Measurements from ENCODE around the gene CNKSR3.

Gene CNKSR3

DNA sequence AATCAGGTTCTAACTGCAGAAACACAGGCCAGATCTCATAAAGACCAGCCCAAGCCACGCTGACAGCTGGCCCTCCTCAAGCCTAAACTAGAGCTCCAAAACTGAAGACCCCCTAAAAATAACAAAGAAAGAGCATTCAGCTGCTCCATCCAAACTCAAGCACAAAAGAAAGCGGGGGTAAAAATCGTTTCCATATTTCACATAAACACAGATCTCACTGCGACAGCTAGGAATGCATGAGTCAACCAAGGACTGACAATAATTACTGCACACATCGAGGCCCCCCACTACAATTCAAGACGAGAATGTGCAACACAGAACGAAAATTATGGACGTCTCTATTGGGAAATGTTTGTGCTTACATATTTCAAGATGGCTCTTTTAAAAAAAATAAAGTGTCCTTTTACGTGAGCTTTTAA, 31.1 kb downstream of the CNKSR3 start:
- peak; percentile 42 for DNase-seq (ENCODE audit: low spot score)

DNA sequence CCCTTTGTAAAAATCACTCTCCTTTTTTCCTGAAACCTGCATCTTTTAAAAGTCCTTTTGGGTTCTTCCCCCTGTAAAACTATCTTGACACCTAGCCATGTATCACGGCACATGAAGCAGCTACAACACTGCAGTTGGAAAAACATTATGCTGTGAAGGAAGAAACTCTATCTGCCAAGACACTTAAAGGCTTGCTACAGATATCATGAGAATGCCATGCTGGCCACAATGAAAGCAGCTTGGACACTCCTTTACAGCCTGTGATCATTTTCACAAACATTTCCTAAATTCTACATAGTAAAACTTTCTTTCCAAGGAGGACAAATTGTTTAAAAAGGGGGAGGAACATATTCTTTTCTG, 31.8 kb downstream of the CNKSR3 start:
- DNase-seq (ENCODE audit: low spot score): no peak

DNA sequence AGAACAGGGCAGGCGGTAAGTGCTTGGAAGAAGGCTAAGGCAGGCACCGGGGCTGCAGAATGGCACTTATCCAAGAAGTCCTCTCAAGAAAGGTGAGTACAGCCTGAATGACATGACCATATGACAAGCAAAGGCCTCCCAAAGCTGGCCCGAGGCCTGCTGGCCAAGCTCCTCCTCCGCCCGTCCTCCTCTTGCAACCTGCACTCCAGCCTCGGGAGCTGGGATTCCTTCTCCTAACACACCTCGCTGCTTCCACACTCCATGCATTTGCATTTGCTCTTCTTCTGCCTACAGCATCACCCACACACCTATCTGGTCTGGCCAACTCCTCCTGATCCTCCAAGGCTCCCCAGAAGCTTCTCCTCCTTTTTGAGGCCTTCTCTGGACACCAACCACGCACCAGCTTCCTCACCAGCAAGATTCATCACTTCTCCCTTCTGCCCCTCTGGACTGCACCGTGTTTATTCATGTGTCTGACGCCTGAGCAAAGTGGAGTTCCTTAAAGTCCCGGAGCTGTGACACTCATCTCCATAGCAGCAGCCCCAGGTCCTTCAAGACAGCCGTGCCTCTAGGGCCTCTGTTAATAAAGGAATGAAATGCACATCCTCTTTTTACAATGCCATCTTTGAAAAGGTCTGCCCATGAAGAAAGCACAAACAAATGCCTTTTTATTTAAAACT, 32.3 kb downstream of the CNKSR3 start:
- DNase-seq (ENCODE audit: low spot score): no peak

DNA sequence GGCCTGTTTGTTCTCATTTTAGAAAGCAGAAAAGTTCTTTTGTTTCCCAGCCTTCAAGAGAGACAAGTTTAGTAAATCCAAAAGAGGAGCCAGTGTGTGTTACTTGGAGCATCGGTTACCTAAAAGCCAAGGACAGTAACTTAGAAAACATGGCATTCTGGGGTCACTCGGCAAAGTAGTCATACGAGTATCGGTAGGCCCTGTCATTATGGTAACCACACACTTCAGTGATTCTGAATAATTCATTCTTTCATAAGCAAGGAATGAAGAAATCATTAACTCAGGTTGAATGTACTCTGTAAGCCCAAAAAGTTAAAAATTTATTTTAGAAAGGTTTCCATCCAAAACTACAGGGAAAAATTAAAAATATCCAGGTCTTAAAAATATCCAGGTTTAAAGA, 34.0 kb downstream of the CNKSR3 start:
- no peak for DNase-seq (ENCODE audit: low spot score)

DNA sequence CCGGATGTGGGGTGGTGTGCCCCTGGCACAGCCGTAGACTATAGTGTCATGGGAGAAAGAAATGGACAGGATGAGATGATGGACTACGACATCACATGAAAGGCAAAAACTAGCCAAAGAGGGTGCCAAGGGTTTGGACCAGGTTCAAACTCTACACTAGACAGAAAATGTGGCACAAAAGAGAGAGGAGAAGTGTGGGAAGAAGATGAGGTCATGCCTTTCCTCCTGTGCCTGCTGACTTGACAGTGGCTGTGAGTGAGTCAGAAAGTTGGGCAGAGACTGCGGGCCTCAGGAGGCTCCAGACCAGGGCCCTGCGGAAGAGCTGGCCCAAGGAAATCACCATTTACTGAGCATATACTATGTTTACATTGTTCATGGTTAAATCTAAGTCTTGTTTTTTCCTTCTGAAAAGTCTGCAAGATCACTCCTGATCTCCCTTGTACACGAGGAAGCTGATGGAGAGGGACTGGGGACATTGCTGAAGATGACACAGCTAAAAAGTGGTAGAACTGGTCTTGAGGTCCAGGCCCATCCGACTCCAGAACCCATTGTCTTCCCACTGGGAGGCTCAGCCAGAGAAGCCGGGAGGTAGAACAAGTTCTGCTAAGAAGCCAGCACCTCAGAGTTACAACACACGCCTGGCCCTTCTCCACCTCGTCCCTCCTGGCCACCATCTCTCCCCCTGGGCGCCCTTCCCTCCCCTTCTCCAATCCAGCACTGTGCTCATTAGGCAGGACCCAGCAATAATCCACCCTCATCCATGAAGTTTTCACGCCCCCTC, 35.6 kb downstream of the CNKSR3 start:
- DNase-seq (ENCODE audit: low spot score): peak; percentile 60

DNA sequence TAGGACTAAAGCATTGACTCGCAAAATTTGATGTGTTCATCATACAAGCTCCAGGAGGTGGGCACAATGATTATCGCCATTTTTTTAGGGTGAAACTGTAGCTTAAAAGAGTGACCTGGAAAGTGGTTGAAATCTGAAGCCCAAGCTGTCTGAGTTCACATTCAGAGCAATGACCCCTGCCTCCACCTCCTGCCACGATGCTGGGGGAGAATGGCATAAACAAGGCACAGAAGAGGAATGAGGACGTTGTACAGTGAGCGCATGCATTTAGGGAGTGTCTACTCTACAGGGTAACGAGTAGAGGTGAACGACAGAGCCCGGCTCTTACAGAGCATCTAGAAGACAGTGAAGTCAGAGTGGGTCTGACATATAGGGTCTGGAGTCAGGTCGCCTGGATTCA, 37.2 kb downstream of the CNKSR3 start:
- DNase-seq (ENCODE audit: low spot score): no peak

DNA sequence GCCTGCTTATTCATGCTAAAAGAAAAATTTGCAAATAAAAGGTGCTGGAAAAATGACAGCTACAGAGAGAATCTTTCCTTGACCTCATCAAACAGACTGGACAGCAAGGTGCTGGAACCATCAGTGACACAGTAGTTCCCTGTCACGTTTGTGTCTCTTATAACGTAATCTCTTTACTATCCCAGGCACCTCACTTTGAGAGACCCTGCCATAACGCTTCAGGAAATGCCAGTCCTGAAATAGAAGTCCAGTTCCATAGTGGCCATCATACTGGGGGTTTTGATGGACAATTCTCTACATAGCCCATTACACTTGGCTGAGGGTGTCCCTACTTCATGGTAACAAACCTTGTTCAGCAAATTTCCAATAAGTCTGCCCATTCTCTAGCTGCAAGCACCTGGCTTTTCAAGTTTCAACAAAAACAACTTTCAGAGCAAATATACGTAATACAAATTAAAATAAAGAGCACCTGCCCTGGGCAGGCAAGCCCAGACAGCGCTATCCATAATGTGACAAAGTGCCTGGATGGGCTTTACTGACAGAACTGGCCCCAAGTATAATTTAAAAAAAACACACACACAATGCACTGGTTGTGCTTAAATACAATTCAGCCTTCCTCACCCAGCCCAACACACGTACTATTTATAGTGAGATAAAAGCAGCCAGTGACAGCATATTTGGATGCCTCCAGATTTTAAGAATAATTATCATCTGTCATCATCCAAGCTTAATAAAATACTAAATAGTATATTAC, 38.7 kb downstream of the CNKSR3 start:
- no peak for DNase-seq (ENCODE audit: low spot score)

DNA sequence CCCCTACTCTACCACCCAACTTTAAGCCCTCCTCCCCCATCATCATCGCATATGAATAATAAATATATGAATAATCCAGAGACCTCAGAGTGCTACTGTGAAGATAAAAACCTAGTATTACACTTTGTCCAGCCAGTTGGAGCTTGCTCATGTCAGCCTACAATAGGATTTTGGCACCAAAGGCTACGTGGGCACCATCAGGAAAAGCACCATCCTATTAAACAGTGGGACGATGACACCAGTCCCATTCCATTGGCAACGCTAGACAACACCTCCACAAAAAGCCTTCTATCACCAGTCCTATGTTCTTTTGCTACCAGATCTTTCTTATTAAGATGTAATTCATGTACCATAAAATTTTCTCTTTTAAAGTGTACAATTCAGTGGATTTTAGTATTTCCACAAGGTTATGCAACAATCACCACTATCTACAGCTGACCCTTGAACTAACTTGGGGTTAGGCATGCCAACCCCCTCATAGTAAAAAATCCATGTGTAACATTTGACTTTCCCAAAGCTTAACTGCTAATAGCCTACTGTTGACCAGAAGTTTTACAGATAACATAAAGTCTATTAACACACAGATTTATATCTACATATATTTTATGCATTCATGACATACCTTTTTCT, 41.1 kb downstream of the CNKSR3 start:
- no peak for DNase-seq (ENCODE audit: low spot score)

DNA sequence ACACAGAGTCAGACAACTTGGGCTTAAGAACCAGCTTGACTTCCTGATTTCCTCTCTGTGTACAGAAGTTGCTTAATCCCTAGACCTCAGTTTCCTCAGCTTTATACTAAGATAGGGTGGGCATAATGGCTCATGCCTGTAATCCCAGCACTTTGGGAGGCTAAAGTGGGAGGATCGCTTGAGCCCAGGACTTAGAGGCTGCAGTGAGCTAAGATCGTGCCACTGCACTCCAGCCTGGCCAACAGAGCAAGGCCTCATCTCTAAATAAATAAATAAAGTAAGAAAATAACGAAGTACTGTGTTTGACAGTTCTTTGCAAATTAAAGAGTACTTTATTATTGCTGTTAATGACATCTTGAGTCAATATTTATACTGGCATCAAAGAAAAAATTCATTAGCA, 41.7 kb downstream of the CNKSR3 start:
- no peak for DNase-seq (ENCODE audit: low spot score)

DNA sequence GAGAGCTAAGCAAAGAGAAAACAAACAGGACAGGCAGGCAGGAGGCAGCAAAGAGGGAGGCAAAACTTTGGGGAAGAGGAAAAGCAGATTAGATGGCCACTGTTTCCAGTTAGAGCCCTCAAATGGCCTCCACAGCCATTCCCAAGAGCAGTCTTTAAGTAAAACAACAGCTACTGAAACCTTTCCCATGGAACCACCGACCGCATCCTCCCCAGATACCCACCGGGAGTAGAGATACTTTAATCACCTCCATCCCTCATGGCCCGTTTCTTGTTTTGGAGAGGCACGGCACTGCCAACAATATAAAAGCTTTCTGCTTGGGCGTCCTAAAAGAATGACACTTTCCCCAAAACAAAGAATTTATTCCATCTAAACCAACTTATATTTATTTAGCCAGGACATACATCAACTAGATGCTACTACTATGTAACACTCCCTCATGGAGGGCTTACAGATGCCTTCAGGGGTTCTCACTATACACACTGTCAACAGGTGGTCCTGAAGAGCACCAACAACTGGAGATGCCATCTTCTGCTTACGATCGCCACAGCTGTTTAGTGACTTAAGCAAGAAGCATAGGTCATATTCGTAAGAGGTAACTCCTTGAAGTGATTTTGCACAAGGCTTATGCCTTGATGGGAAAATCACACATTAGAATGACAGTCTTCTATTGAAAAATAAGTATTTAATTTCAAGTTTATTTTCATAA, 43.4 kb downstream of the CNKSR3 start:
- DNase-seq (ENCODE audit: low spot score): no peak

DNA sequence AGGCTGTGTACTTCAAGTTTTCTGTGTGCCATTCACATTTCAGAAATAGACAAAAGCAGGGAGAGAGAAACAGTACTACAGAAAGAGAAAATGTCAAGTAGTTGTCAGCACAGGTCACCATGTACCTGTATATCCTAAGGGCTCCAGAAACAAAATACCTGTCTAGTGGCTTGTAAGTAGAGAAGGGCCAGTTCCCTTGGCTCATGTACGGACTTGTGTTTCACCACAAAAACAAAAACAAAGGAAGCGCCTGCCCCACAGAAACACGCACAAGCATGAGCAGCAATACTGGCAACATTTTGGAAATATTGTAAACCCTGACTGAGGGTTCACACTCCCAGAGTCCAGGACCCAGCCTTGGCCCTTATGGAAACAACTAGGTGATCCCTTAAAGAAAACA, 44.3 kb downstream of the CNKSR3 start:
- DNase-seq (ENCODE audit: low spot score): no peak

DNA sequence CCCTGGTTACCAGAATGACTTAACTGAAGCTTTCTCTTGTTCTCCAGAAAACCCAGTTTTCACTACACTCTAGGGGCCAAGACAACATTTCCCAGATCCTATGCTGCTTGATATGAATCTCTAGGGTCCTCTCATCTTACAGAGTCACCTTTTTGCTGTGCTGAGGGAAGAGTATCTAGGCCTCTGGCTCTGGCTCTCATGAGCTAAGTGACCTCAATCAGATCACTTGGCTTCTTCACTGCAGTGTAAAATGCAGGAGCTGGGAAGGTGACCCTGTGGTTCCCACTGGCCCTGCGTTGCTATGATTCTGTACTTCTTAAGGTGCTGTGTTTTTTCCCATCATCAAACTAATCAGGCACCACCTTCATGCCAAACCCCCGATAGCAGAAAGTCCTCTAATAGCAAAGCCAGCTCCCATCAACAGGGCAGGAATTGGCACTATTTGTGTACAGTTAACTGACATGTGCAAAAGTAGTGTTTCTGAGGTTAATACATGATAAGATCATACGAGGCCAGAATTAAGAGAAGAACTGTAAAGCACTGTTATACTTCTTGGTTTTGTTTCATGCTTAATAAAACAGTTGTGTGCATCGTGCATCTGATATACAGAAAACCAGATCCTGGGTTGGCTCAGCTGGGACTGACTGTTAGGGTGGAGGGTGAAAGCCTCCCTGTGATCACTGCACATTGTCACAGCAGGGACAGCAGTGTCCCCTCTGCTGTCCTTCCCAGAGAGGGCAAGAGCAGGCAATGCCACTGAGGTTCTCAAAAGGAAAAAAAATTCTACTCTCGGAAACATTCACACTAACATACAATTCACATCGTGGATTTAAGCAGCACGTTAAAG, 46.7 kb downstream of the CNKSR3 start:
- DNase-seq (ENCODE audit: low spot score): no peak

DNA sequence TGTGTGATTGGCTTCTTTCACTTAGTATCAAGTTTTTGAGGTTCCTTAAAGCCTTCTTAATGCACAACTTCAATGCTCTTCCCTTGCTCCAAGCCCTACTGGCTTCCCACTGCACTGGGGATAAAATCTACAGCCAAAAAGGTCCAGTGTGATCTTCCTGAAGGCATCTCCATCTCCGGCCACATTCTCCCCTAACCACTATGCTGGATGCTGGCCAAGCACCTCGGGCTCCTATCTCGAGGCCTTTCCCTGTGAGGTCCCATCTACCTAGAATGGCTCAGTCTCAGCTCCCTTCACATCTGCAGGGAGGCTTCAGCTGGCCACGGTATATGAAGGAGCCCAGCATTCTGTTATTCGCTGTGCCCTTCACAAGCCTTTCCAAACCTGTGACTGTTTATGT, 48.1 kb downstream of the CNKSR3 start:
- DNase-seq (ENCODE audit: low spot score): no peak

DNA sequence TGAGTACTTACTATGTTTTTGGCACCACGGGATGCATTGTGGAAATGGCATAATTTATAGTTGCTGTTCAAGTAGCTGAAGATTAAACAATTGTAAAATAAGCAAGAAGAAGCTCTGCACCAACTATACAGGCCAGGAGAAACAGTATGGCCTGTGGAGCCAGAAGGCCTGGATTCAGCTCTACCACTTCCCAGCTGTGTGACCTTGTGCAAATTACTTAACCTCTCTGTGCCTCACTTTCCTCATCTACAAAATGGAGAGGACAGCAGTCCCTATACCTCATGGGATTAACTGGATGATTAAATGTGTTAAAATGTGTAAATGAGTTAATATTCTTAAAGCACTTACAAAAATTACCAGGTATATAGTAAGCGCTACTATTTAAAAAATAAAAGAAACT, 49.1 kb downstream of the CNKSR3 start:
- no peak for DNase-seq (ENCODE audit: low spot score)

DNA sequence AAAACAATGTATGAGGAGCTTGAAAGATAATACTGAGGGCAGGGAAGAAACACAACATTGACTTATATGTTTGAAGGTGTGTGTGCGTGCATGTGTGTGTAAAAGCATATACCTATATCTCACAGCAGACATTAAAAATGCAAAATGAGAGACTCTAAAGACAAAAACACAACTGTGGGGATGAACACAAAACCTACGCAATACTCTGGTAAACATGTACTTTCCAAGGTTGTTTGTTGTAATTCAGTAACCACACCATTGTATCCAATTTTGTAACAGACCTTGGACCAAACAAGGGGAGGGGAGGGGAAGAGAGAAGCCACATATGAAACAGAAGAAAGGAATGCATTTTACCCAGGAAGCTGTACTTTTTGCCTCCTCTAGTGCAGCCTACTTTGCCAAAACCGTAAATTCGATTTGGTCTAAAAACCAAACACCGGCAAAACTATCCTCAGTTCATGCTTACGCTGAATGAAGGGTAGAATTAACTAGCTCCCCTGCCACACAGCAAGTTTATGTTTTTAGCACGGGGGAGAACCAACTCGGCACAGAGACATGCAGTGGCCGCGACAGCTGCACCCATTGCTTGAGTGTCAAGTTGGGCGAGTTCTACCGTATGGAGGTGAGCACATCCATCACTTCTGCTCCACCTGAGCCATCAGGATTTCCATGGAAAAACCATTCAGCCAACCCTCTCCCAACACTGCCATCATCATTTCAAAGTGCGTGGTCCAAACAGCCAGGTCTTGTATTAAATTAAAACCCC, 50.0 kb downstream of the CNKSR3 start:
- DNase-seq (ENCODE audit: low spot score): peak; percentile 36

DNA sequence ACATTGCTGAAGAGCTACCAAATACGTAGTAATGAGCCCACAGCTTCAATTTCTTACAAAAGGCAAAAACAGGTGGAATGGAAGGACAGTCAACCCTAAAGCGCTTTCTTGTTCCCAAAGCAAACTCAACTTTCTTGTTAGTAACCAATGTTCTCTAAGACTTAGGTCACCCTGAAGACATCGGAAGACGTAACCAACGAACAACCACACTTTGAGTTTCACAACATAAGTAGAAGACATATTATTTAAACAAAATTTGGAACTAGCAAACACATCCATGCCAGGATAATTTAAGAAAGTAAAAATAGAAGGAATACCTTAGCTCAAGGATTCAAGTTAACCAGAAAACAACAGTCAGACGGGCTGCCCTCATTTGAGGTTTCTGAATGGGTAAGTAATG, 51.0 kb downstream of the CNKSR3 start:
- DNase-seq (ENCODE audit: low spot score): no peak

DNA sequence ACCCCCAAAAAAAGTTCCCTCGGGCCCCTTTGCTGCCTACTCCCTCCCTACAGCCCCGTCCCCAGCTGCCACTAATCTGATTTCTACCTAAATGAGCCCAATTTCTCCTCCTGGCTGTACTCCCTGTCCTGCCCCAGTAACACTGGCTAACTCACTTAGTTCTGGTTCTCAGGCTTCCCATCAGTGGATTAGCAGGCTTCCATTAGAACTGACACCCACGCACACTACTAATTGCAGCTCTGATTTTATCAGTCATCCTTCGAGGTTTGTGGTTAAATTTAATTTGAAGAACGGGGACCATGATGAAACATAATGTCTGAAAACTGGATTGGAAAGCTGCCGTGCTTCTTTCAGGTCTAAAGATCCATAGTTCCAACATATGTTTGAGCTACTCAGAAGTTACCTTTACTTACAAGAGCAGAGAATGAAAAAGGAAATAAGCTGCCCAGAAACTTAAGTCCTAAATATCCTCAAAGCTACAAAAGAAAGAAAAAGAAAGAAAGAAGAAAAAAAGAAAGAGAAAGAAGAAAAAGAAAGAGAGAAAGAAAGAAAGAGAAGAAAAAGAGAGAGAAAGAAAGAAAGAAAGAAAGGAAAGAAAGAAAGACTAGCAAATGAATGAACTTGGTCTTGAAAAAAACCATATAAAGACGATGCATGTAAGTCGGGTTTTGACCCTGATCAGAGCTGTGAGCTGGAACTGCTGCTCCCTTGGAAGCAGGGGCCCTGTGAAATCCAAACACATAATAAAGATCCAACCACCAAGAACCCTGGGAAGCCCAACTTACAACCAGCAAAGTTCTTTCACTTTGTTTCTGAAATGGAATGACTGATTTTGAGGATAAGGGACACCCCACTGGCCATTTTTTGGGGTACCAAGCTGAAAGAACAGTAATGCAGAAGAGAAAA, 51.7 kb downstream of the CNKSR3 start:
- DNase-seq (ENCODE audit: low spot score): no peak

DNA sequence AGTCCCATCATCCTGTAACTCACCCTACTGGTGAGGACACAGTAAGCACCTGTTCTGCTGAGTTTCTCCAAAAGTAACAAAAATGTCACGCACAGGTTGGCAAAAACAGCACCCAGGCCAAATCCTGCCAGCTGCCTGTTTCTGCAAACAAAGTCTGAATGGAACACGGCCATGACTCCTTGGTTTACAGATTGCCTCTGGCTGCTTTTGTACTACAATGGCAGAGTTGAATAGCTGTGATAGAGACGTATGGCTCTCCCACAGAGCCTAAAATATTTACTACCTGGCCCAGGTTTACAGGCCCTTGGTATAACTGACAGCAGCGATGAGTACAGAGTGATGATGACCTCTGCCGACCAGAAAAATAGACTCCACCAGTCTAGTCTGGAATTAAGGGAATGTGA, 52.6 kb downstream of the CNKSR3 start:
- no peak for DNase-seq (ENCODE audit: low spot score)

DNA sequence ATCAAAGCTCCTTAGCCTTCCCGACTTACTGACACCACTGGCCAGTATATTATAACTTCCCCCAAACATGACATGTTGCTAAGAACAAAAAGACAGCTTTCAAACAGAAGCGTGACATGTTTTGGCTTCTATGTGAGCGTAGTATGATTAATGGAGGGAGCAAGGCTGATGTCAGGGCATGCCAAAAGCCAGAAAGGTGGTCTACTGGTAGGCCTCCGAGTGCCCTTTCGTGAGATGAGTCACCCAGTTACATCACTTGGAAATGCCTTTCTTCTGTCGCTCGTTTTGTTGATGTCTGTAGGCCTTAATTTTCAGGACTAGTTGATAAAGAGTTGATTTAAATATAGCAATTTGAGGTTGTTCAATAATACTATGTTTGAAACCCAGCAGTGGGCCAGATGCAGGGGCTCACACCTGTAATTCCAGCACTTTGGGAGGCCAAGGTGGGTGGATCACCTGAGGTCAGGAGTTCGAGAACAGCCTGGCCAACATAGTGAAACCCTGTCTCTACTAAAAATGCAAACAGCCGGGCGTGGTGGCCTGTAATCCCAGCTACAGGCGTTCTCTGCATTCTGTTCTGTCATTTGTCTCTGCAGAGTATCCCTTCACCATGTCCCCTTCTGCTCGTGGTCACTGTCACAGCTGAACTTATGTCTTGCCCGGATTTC, 53.3 kb downstream of the CNKSR3 start:
- DNase-seq (ENCODE audit: low spot score): no peak

All from AG08396 (cell line).